Loucy (cell line): Measurements from ENCODE around the gene ART4.

Source experiments
- H2AFZ ChIP-seq: fragments of 200-600 bp; sonication (generic); 2 replicates; pipeline ENCODE4 v1.6.0; 2016; ENCODE audit warnings: antibody characterized with exemption, mild to moderate bottlenecking, low read length, moderate library complexity
- H3F3A ChIP-seq: fragments of 200-600 bp; 2 replicates; pipeline ENCODE4 v1.6.0; 2016; ENCODE audit warnings: antibody characterized with exemption, low read depth, mild to moderate bottlenecking
- H3K27me3 ChIP-seq: fragments of 200-600 bp; sonication (generic); 2 replicates; pipeline ENCODE4 v1.6.1; 2014; ENCODE audit warnings: low read length, mild to moderate bottlenecking; ENCODE audit not compliant: insufficient read depth, poor library complexity, severe bottlenecking
- H3K36me3 ChIP-seq: fragments of 200-600 bp; sonication (generic); 2 replicates; pipeline ENCODE4 v1.6.1; 2016; ENCODE audit warnings: low read length; ENCODE audit not compliant: insufficient read depth
- H3K4me1 ChIP-seq: fragments of 200-600 bp; sonication (generic); 2 replicates; pipeline ENCODE4 v1.5.1; 2014; ENCODE audit warnings: low read length, mild to moderate bottlenecking; ENCODE audit not compliant: insufficient read depth, poor library complexity, severe bottlenecking
- H3K4me2 ChIP-seq: fragments of 200-600 bp; sonication (generic); 2 replicates; pipeline ENCODE4 v1.6.0; 2014; ENCODE audit warnings: antibody characterized with exemption, low read length, low read depth, mild to moderate bottlenecking; ENCODE audit not compliant: poor library complexity, severe bottlenecking
- H3K4me3 ChIP-seq: fragments of 200-600 bp; sonication (generic); 2 replicates; pipeline ENCODE4 v1.5.1; 2014; ENCODE audit warnings: low read length, mild to moderate bottlenecking, mixed read lengths; ENCODE audit not compliant: poor library complexity, severe bottlenecking
- H3K79me2 ChIP-seq: fragments of 200-600 bp; sonication (generic); 2 replicates; pipeline ENCODE4 v1.6.1; 2014; ENCODE audit warnings: low read length; ENCODE audit not compliant: insufficient read depth
- H3K9ac ChIP-seq: fragments of 200-600 bp; sonication (generic); 2 replicates; pipeline ENCODE4 v1.6.0; 2014; ENCODE audit warnings: mild to moderate bottlenecking, low read depth, low read length, moderate library complexity; ENCODE audit not compliant: poor library complexity, severe bottlenecking
- H3K9me2 ChIP-seq: fragments of 200-600 bp; sonication (generic); replicated peaks from 2 replicates; pipeline ENCODE4 v1.6.1; 2016; ENCODE audit warnings: low read depth, low read length, mixed read lengths
- H3K9me3 ChIP-seq: fragments of 200-600 bp; sonication (generic); 2 replicates; pipeline ENCODE4 v1.6.1; 2014; ENCODE audit warnings: mild to moderate bottlenecking, antibody characterized with exemption, low read length, low read depth; ENCODE audit not compliant: insufficient read depth
- H4K20me1 ChIP-seq: fragments of 200-600 bp; sonication (generic); 2 replicates; pipeline ENCODE4 v1.6.0; 2014; ENCODE audit warnings: antibody characterized with exemption, low read length, mild to moderate bottlenecking; ENCODE audit not compliant: insufficient read depth, poor library complexity, severe bottlenecking
- CTCF ChIP-seq: fragments of 200-600 bp; sonication (generic); conservative IDR thresholded peaks from 2 replicates; pipeline ENCODE4 v1.5.1; 2014; ENCODE audit warnings: mild to moderate bottlenecking, antibody characterized with exemption, low read length
- EZH2phosphoT487 ChIP-seq: fragments of 200-600 bp; IDR thresholded peaks from 2 replicates; pipeline ENCODE4 v1.6.1; 2018; ENCODE audit warnings: antibody characterized with exemption, mild to moderate bottlenecking, moderate library complexity, borderline replicate concordance

Gene ART4

GRCh38 chr12:14878488-14878887 is 35.2 kb upstream of the ART4 start:
- no peak overlapping the region for H3K9ac ChIP-seq
- H3K4me2 ChIP-seq: no peak overlapping the region
- H3K4me3 ChIP-seq: no peak overlapping the region
- H4K20me1 ChIP-seq: no peaks in the 10 kb centered on the region
- H3K27me3 ChIP-seq: no peaks in the 10 kb centered on the region
- no peaks in the 10 kb centered on the region for H3F3A ChIP-seq
- TF ChIP-seq EZH2phosphoT487 (no peak), CTCF (no peak)
- no peaks in the 10 kb centered on the region for H3K36me3 ChIP-seq
- H2AFZ ChIP-seq: no peak overlapping the region
- H3K9me3 ChIP-seq: no peaks in the 10 kb centered on the region
- H3K4me1 ChIP-seq: peaks cover 16% of the 10 kb centered on the region
- no peaks in the 10 kb centered on the region for H3K9me2 ChIP-seq
- no peaks in the 10 kb centered on the region for H3K79me2 ChIP-seq

- Histone ChIP-seq H3K4me1 (peaks cover 20% of the 10 kb centered on the region), H3F3A (no peaks in the 10 kb centered on the region), H3K4me2 (no peak overlapping the region), H4K20me1 (no peaks in the 10 kb centered on the region), H3K79me2 (no peaks in the 10 kb centered on the region), H3K36me3 (no peaks in the 10 kb centered on the region), H3K4me3 (no peak overlapping the region), H3K9me3 (no peaks in the 10 kb centered on the region), H2AFZ (no peak overlapping the region), H3K9me2 (no peaks in the 10 kb centered on the region), H3K9ac (no peak overlapping the region), H3K27me3 (no peaks in the 10 kb centered on the region)
- TF ChIP-seq CTCF (no peak), EZH2phosphoT487 (no peak)
Observed at GRCh38 chr12:14876833-14877232, 33.5 kb upstream of the ART4 start.

GRCh38 chr12:14874882-14875281 is 31.6 kb upstream of the ART4 start:
- TF ChIP-seq EZH2phosphoT487: no peak
- no peak for TF ChIP-seq CTCF
- H3K79me2 ChIP-seq: no peaks in the 10 kb centered on the region

More at GRCh38 chr12:14874882-14875281, 31.6 kb upstream of the ART4 start:
- peaks cover 16% of the 10 kb centered on the region for H3K4me1 ChIP-seq
- no peak overlapping the region for H2AFZ ChIP-seq
- no peak overlapping the region for H3K4me2 ChIP-seq
- no peaks in the 10 kb centered on the region for H3K9me2 ChIP-seq
- H3F3A ChIP-seq: no peaks in the 10 kb centered on the region
- H3K27me3 ChIP-seq: no peaks in the 10 kb centered on the region
- H3K9ac ChIP-seq: no peak overlapping the region
- no peak overlapping the region for H3K4me3 ChIP-seq
- no peaks in the 10 kb centered on the region for H4K20me1 ChIP-seq
- no peaks in the 10 kb centered on the region for H3K9me3 ChIP-seq
- H3K36me3 ChIP-seq: no peaks in the 10 kb centered on the region
